A549 (cell line): ENCODE measurements around the gene FAM180B. TPM values are rescaled to one million over a fixed set of nuclear protein-coding genes. Genes with fewer than 3 reads are reported as not detected.

Experiments used
- ATAC-seq, 2 experiments: fragments of 200-7000 bp in 1 of 2; fragments of >200 bp in 1 of 2; cut with Nextera tagmentation in 1 of 2; cut with Tn5 transposase in 1 of 2; 3 replicates each; pipeline versions ENCODE4 v1.8.0 to v1.9.1; 2018 to 2020; ENCODE audit warnings: mild to moderate bottlenecking in 1 of 2, moderate library complexity in 1 of 2
- CTCF ChIA-PET: fragments of 300-600 bp; sonication (Branson Sonifier 250); formaldehyde crosslinking; extraction: SDS; loops from one replicate; lab custom pipeline; 2021; ENCODE audit warnings: antibody characterized with exemption, inconsistent platforms; lab: Yijun Ruan, JAX
- POLR2A ChIA-PET: fragments of 350-600 bp; formaldehyde crosslinking; extraction: SDS; loops from one replicate; lab custom pipeline; 2021; ENCODE audit warnings: antibody characterized with exemption, inconsistent platforms; lab: Yijun Ruan, JAX
- DNase-seq, 2 experiments: peaks; one replicate each; pipeline versions ENCODE4 v3.0.0 to v3.0.0-alpha.2; 2011 to 2016; ENCODE audit warnings: low read depth in 1 of 2, low spot score in 1 of 2
- FAIRE-seq: peaks from 2 replicates; lab custom pipeline; 2011; peaks lifted over from hg19 to GRCh38; lab: Jason Lieb, UNC
- H3K27ac ChIP-seq, 2 experiments: fragments of >200 bp; sonication (Bioruptor Twin); formaldehyde crosslinking; 3 replicates each; pipeline ENCODE4 v1.5.1; 2016 to 2017
- H3K4me1 ChIP-seq: fragments of >200 bp; sonication (Bioruptor Twin); formaldehyde crosslinking; 3 replicates; pipeline ENCODE4 v1.6.1; 2016
- H3K4me2 ChIP-seq: fragments of >200 bp; sonication (Bioruptor Twin); formaldehyde crosslinking; 3 replicates; pipeline ENCODE4 v1.6.1; 2016
- H3K4me3 ChIP-seq: fragments of >200 bp; sonication (Bioruptor Twin); formaldehyde crosslinking; 3 replicates; pipeline ENCODE4 v1.5.1; 2016
- H3K9me3 ChIP-seq: fragments of >200 bp; sonication (Bioruptor Twin); formaldehyde crosslinking; 3 replicates; pipeline ENCODE4 v1.6.1; 2016
- CBX2 ChIP-seq: fragments of 200-600 bp; sonication (generic); IDR thresholded peaks from 2 replicates; pipeline ENCODE4 v1.6.1; 2016; ENCODE audit warnings: low read depth, mild to moderate bottlenecking, borderline replicate concordance
- CHD4 ChIP-seq: fragments of 200-600 bp; sonication (generic); IDR thresholded peaks from 2 replicates; pipeline ENCODE4 v1.6.1; 2016; ENCODE audit warnings: antibody characterized with exemption, mild to moderate bottlenecking, borderline replicate concordance
- EP300 ChIP-seq, 2 experiments: fragments of >200 bp; sonication (Bioruptor Twin); formaldehyde crosslinking; IDR thresholded peaks; 2 replicates in 1 of 2; 3 replicates in 1 of 2; pipeline ENCODE4 v1.6.1; 2016 to 2017
- ESRRA ChIP-seq: fragments of 150-350 bp; IDR thresholded peaks from 2 replicates; pipeline ENCODE4 v1.6.1; 2014; ENCODE audit warnings: mild to moderate bottlenecking, low read length, borderline replicate concordance
- FOSL2 ChIP-seq, 2 experiments: fragments of 450-650 bp in 1 of 2; fragments of >200 bp in 1 of 2; sonication (Bioruptor Twin) in 1 of 2; formaldehyde crosslinking; IDR thresholded peaks; 2 replicates each; pipeline versions ENCODE4 v1.5.0 to v1.6.1; 2016 to 2020; ENCODE audit warnings: mild to moderate bottlenecking in 1 of 2, moderate library complexity in 1 of 2
- FOXS1 ChIP-seq: fragments of 250-450 bp; sonication (Bioruptor Pico); IDR thresholded peaks from 2 replicates; pipeline ENCODE4 v1.5.0; 2020; ENCODE audit warnings: mild to moderate bottlenecking, moderate library complexity
- HEYL ChIP-seq: fragments of 250-450 bp; sonication (Bioruptor Pico); IDR thresholded peaks from 2 replicates; pipeline ENCODE4 v1.8.0; 2021; ENCODE audit warnings: mild to moderate bottlenecking, moderate library complexity
- HOXA7 ChIP-seq: fragments of 250-450 bp; sonication (Bioruptor Pico); IDR thresholded peaks from 2 replicates; pipeline ENCODE4 v1.5.0; 2020; ENCODE audit warnings: mild to moderate bottlenecking, moderate library complexity
- HOXB13 ChIP-seq: fragments of 250-450 bp; sonication (Bioruptor Pico); IDR thresholded peaks from 2 replicates; pipeline ENCODE4 v1.5.0; 2020; ENCODE audit warnings: low read depth, mild to moderate bottlenecking, moderate library complexity
- HOXB5 ChIP-seq: fragments of 250-450 bp; sonication (Bioruptor Pico); IDR thresholded peaks from 2 replicates; pipeline ENCODE4 v1.5.0; 2020; ENCODE audit warnings: mild to moderate bottlenecking, moderate library complexity
- JUN ChIP-seq, 2 experiments: fragments of >200 bp; sonication (Bioruptor Twin); formaldehyde crosslinking; IDR thresholded peaks; 2 replicates in 1 of 2; 3 replicates in 1 of 2; pipeline ENCODE4 v1.6.1; 2016 to 2017
- JUNB ChIP-seq: fragments of >200 bp; sonication (Bioruptor Twin); formaldehyde crosslinking; IDR thresholded peaks from 2 replicates; pipeline ENCODE4 v1.6.1; 2016
- KDM1A ChIP-seq: fragments of 200-600 bp; sonication (generic); IDR thresholded peaks from 2 replicates; pipeline ENCODE4 v1.6.1; 2016; ENCODE audit warnings: low read depth, mild to moderate bottlenecking
- KDM5A ChIP-seq: fragments of 200-600 bp; sonication (generic); IDR thresholded peaks from 2 replicates; pipeline ENCODE4 v1.6.1; 2016; ENCODE audit warnings: antibody characterized with exemption, mild to moderate bottlenecking
- MAZ ChIP-seq: fragments of 150-350 bp; IDR thresholded peaks from 2 replicates; pipeline ENCODE4 v1.6.1; 2014; ENCODE audit warnings: antibody characterized with exemption, low read depth, low read length, borderline replicate concordance
- MYC ChIP-seq: IDR thresholded peaks from 2 replicates; pipeline ENCODE4 v1.6.1; 2012; ENCODE audit warnings: mild to moderate bottlenecking, inconsistent platforms, low read length, improper control_type of control experiment, borderline replicate concordance
- NPAS2 ChIP-seq: fragments of 250-450 bp; sonication (Bioruptor Pico); IDR thresholded peaks from 2 replicates; pipeline ENCODE4 v1.8.0; 2022; ENCODE audit warnings: mild to moderate bottlenecking, moderate library complexity, borderline replicate concordance
- PHF8 ChIP-seq: fragments of 200-600 bp; sonication (generic); IDR thresholded peaks from 2 replicates; pipeline ENCODE4 v1.6.1; 2016; ENCODE audit warnings: low read depth, mild to moderate bottlenecking, antibody characterized with exemption, moderate library complexity, borderline replicate concordance
- RFX5 ChIP-seq: fragments of 450-650 bp; IDR thresholded peaks from 2 replicates; pipeline ENCODE4 v1.7.1; 2014; ENCODE audit warnings: antibody characterized with exemption, mild to moderate bottlenecking, moderate library complexity
- SMC3 ChIP-seq: fragments of >200 bp; sonication (Bioruptor Twin); formaldehyde crosslinking; IDR thresholded peaks from 3 replicates; pipeline ENCODE4 v1.6.1; 2018; ENCODE audit warnings: inconsistent platforms
- SREBF2 ChIP-seq: fragments of 450-650 bp; IDR thresholded peaks from 2 replicates; pipeline ENCODE4 v1.6.1; 2014; ENCODE audit warnings: mild to moderate bottlenecking, moderate library complexity
- ZC3H11A ChIP-seq: fragments of 450-650 bp; IDR thresholded peaks from 2 replicates; pipeline ENCODE4 v1.6.1; 2014; ENCODE audit warnings: antibody characterized with exemption, mild to moderate bottlenecking
- WGBS: methylation state at CpG from one replicate; pipeline ENCODE4 v1.1.6; 2017; ENCODE audit errors: missing lambda C conversion rate; 5-methylcytosine and 5-hydroxymethylcytosine counted together
- polyA plus RNA-seq, 4 experiments: library from polyadenylated mRNA; depleted of rRNA in 3 of 4; stranded (reverse); fragments of >200 nt; fragmentation: RNase III in 1 of 4; extraction: RNeasy Plus Mini Kit Qiagen cat#74134 plus additional on column Dnase treatment in 1 of 4; gene quantifications; 2 replicates in 3 of 4; 3 replicates in 1 of 4; pipeline ENCODE4 v1.2.3, GENCODE V29; 2011 to 2017
- TF ChIP-seq, protein P1 (sequence below): IDR thresholded peaks from 2 replicates; pipeline ENCODE4 v1.6.1; 2012
- TF ChIP-seq, protein P2 (sequence below): IDR thresholded peaks from 2 replicates; pipeline ENCODE4 v1.6.1; 2012; ENCODE audit warnings: low read depth, borderline replicate concordance
- TF ChIP-seq, protein P3 (sequence below): fragments of >200 bp; sonication (Bioruptor Twin); formaldehyde crosslinking; IDR thresholded peaks from 3 replicates; pipeline ENCODE4 v1.5.1; 2016
- TF ChIP-seq, protein P4 (sequence below): fragments of 150-350 bp; IDR thresholded peaks from 2 replicates; pipeline ENCODE4 v1.6.1; 2014; ENCODE audit warnings: low read depth, mild to moderate bottlenecking, low read length
- TF ChIP-seq, protein P5 (sequence below): fragments of >200 bp; sonication (Bioruptor Twin); formaldehyde crosslinking; IDR thresholded peaks from 2 replicates; pipeline ENCODE4 v1.6.1; 2016
- TF ChIP-seq, protein P6 (sequence below): fragments of 250-450 bp; sonication (Bioruptor Pico); IDR thresholded peaks from 2 replicates; pipeline ENCODE4 v1.5.0; 2020; ENCODE audit warnings: low read depth, mild to moderate bottlenecking, moderate library complexity
- TF ChIP-seq, protein P7 (sequence below): fragments of 200-600 bp; sonication (generic); IDR thresholded peaks from 2 replicates; pipeline ENCODE4 v1.6.1; 2016; ENCODE audit warnings: antibody characterized with exemption, mild to moderate bottlenecking, moderate library complexity

Gene FAM180B
- polyA plus RNA-seq, 2 of the 4 experiments (the other 2 are of a cell fraction), result not detected

DNA sequence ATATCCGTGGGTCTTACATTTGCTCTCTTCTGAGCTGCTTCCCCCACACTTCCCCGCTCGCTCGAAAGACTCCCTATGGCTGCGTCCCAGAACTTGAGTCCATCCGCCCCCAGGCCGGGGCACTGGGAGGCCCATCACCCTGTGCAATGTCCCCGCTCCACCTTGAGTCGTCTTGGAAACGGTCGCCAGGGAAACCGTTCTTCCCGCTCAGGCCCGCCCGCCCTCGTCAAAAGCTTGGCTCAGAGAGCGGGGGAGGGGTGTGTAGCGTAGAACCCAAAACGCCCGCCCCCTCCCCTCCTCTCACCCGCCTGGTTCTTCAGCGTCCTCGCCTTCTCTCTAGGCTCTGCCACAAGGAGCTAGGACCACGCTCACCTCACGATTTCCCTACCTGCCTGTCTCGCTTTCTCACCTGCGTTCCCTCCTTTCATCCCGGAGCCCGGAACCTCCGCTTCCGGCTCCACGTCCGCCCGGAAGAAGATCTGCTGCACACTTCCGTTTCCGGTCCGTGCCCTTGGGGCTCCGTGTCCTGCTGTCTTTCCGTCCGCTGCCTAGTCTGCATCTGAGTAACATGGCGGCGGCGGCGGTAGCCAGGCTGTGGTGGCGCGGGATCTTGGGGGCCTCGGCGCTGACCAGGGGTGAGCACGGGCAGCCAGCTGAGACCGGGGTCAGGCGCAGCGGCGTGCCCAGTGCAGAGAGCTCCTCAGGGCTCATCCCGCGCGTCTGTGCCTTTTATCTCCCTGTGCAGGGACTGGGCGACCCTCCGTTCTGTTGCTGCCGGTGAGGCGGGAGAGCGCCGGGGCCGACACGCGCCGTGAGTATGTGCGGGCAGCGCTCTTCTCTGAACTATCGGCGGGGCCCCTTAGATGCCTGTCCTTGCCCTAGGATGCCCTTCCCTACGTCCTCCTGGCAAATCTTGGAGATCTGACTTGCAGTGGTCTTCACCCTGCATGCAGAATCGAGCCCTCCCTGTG lies 7.7 kb upstream of the FAM180B start, which contains the start of the genes KBTBD4 and NDUFS3:
KBTBD4 (minus strand) TSS at position 447 of the 971 bp plus-strand sequence; CDS start at position 428, 19 bp downstream.
NDUFS3 (plus strand) TSS at position 551 of the 971 bp plus-strand sequence; CDS start at position 569, 18 bp downstream.
- H3K4me1 ChIP-seq, result peaks cover 20% of the 10 kb centered on the region
- H3K4me3 ChIP-seq, result peak within 1 kb of the TSS; percentile 88
- ChIA-PET CTCF (interaction anchor here (0.6 to 3.1 kb wide), 7 partner anchors 9 to 205 kb away, joined by 3 to 17 read pairs (median 4); partner anchors contain the start of gene CELF1), POLR2A (interaction anchor here (0.9 to 2.0 kb wide), 4 partner anchors 14 to 152 kb away, joined by 3 to 6 read pairs (median 4); partner anchors contain the start of genes AGBL2, CELF1, PSMC3 and PTPMT1)
- peak within 1 kb of the TSS; percentile 92 to 96 for H3K27ac ChIP-seq
- peak within 1 kb of the TSS; percentile 90 for H3K4me2 ChIP-seq
- FAIRE-seq (no peak), DNase-seq (peak; percentile 90 to 92), ATAC-seq (peak; percentile 95 to 96)
- WGBS, result under 1% methylated on average over 46 of the region's 72 CpGs
- H3K9me3 ChIP-seq, result no peaks in the 10 kb centered on the region
- peak; percentile 41; the same call in 1 of the 2 replicates for TF ChIP-seq ZC3H11A
- TF ChIP-seq HEYL (CRISPR knock-in tag), result no peak
- no peak for TF ChIP-seq SMC3
- TF ChIP-seq HOXB5 (CRISPR knock-in tag), result peak; percentile 68
- no peak for TF ChIP-seq HOXB13 (CRISPR knock-in tag)
- TF ChIP-seq, protein P1, sequence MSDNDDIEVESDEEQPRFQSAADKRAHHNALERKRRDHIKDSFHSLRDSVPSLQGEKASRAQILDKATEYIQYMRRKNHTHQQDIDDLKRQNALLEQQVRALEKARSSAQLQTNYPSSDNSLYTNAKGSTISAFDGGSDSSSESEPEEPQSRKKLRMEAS, result peak; percentile 95
- TF ChIP-seq PHF8, result peak; percentile 51; the same call in 1 of the 2 replicates
- TF ChIP-seq, protein P2, sequence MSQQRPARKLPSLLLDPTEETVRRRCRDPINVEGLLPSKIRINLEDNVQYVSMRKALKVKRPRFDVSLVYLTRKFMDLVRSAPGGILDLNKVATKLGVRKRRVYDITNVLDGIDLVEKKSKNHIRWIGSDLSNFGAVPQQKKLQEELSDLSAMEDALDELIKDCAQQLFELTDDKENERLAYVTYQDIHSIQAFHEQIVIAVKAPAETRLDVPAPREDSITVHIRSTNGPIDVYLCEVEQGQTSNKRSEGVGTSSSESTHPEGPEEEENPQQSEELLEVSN, result 0 out of 2 replicates have a peak, but pooled peaks have one; percentile 66
- TF ChIP-seq, protein P3, sequence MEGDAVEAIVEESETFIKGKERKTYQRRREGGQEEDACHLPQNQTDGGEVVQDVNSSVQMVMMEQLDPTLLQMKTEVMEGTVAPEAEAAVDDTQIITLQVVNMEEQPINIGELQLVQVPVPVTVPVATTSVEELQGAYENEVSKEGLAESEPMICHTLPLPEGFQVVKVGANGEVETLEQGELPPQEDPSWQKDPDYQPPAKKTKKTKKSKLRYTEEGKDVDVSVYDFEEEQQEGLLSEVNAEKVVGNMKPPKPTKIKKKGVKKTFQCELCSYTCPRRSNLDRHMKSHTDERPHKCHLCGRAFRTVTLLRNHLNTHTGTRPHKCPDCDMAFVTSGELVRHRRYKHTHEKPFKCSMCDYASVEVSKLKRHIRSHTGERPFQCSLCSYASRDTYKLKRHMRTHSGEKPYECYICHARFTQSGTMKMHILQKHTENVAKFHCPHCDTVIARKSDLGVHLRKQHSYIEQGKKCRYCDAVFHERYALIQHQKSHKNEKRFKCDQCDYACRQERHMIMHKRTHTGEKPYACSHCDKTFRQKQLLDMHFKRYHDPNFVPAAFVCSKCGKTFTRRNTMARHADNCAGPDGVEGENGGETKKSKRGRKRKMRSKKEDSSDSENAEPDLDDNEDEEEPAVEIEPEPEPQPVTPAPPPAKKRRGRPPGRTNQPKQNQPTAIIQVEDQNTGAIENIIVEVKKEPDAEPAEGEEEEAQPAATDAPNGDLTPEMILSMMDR, result no peak
- TF ChIP-seq KDM5A, result peak; percentile 97
- TF ChIP-seq JUN (IDR thresholded peaks at IDR 0.05), result peak; percentile 83 to 96; a peak in 4 of 5 replicates
- TF ChIP-seq, protein P4, sequence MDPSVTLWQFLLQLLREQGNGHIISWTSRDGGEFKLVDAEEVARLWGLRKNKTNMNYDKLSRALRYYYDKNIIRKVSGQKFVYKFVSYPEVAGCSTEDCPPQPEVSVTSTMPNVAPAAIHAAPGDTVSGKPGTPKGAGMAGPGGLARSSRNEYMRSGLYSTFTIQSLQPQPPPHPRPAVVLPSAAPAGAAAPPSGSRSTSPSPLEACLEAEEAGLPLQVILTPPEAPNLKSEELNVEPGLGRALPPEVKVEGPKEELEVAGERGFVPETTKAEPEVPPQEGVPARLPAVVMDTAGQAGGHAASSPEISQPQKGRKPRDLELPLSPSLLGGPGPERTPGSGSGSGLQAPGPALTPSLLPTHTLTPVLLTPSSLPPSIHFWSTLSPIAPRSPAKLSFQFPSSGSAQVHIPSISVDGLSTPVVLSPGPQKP, result no peak
- TF ChIP-seq CHD4, result no peak
- peak; percentile 60; the same call in 1 of the 2 replicates for TF ChIP-seq RFX5
- TF ChIP-seq SREBF2, result no peak
- no peak for TF ChIP-seq KDM1A
- no peak for TF ChIP-seq CBX2
- TF ChIP-seq HOXA7 (CRISPR knock-in tag), result no peak
- TF ChIP-seq, protein P5, sequence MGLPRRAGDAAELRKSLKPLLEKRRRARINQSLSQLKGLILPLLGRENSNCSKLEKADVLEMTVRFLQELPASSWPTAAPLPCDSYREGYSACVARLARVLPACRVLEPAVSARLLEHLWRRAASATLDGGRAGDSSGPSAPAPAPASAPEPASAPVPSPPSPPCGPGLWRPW, result no peak
- TF ChIP-seq, protein P6, sequence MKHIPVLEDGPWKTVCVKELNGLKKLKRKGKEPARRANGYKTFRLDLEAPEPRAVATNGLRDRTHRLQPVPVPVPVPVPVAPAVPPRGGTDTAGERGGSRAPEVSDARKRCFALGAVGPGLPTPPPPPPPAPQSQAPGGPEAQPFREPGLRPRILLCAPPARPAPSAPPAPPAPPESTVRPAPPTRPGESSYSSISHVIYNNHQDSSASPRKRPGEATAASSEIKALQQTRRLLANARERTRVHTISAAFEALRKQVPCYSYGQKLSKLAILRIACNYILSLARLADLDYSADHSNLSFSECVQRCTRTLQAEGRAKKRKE (CRISPR knock-in tag), result no peak
- peak; percentile 90 for TF ChIP-seq ESRRA
- TF ChIP-seq MAZ, result peak; percentile 92; the same call in 1 of the 2 replicates
- TF ChIP-seq EP300 (IDR thresholded peaks at IDR 0.05), result no peak
- no peak for TF ChIP-seq NPAS2 (CRISPR knock-in tag)
- TF ChIP-seq MYC, result peak; percentile 40; the same call in 1 of the 2 replicates
- no peak for TF ChIP-seq FOXS1
- TF ChIP-seq, protein P7, sequence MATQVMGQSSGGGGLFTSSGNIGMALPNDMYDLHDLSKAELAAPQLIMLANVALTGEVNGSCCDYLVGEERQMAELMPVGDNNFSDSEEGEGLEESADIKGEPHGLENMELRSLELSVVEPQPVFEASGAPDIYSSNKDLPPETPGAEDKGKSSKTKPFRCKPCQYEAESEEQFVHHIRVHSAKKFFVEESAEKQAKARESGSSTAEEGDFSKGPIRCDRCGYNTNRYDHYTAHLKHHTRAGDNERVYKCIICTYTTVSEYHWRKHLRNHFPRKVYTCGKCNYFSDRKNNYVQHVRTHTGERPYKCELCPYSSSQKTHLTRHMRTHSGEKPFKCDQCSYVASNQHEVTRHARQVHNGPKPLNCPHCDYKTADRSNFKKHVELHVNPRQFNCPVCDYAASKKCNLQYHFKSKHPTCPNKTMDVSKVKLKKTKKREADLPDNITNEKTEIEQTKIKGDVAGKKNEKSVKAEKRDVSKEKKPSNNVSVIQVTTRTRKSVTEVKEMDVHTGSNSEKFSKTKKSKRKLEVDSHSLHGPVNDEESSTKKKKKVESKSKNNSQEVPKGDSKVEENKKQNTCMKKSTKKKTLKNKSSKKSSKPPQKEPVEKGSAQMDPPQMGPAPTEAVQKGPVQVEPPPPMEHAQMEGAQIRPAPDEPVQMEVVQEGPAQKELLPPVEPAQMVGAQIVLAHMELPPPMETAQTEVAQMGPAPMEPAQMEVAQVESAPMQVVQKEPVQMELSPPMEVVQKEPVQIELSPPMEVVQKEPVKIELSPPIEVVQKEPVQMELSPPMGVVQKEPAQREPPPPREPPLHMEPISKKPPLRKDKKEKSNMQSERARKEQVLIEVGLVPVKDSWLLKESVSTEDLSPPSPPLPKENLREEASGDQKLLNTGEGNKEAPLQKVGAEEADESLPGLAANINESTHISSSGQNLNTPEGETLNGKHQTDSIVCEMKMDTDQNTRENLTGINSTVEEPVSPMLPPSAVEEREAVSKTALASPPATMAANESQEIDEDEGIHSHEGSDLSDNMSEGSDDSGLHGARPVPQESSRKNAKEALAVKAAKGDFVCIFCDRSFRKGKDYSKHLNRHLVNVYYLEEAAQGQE, result peak; percentile 42; the same call in 1 of the 2 replicates
- TF ChIP-seq FOSL2 (IDR thresholded peaks at IDR 0.05), result no peak
- peak; percentile 54 for TF ChIP-seq FOSL2 (CRISPR knock-in tag; IDR thresholded peaks at IDR 0.05)
- TF ChIP-seq JUNB, result no peak
